OCI-LY3 (cell line): ENCODE measurements around the gene DTHD1.
A peak's percentile ranks its signal among the peaks of the same experiment; 100 is the strongest.

Source experiments
- H2AFZ ChIP-seq: fragments of 200-600, 300-600 bp; shearing (Covaris generic); 2 replicates; pipeline ENCODE4 v1.6.0; 2014; ENCODE audit warnings: antibody characterized with exemption, low read depth, low read length
- H3K27ac ChIP-seq: fragments of 200-600, 300-600 bp; sonication (generic); 2 replicates; pipeline ENCODE4 v1.5.1; 2014; ENCODE audit warnings: mild to moderate bottlenecking, low read length, moderate library complexity, mixed read lengths
- H3K27me3 ChIP-seq: fragments of 200-600, 300-600 bp; sonication (generic); 2 replicates; pipeline ENCODE4 v1.6.1; 2014; ENCODE audit warnings: low read depth, low read length, mixed read lengths
- H3K36me3 ChIP-seq: fragments of 200-600, 300-600 bp; sonication (generic); replicated peaks from 2 replicates; pipeline ENCODE3; 2014; ENCODE audit warnings: low read depth, low read length, mixed read lengths
- H3K4me1 ChIP-seq: fragments of 300-600, 200-600 bp; sonication (generic); 2 replicates; pipeline ENCODE4 v1.6.1; 2014; ENCODE audit warnings: low read length, mixed read lengths
- H3K4me2 ChIP-seq: fragments of 200-600, 300-600 bp; sonication (generic); 2 replicates; pipeline ENCODE4 v1.6.1; 2014; ENCODE audit warnings: low read length, mixed read lengths
- H3K4me3 ChIP-seq: fragments of 300-600, 200-600 bp; sonication (generic); 2 replicates; pipeline ENCODE4 v1.5.1; 2014; ENCODE audit warnings: antibody characterized with exemption, mild to moderate bottlenecking, low read length, moderate library complexity
- H3K79me2 ChIP-seq: fragments of 300-600, 200-600 bp; shearing (Covaris generic); 2 replicates; pipeline ENCODE4 v1.6.1; 2014; ENCODE audit warnings: mild to moderate bottlenecking, low read length, mixed read lengths
- H3K9ac ChIP-seq: fragments of 300-600, 200-600 bp; shearing (Covaris generic); 2 replicates; pipeline ENCODE4 v1.6.0; 2014; ENCODE audit warnings: mild to moderate bottlenecking, low read length, moderate library complexity
- H3K9me3 ChIP-seq: fragments of 200-600, 300-600 bp; shearing (Covaris generic); 2 replicates; pipeline ENCODE4 v1.6.1; 2014; ENCODE audit warnings: low read length, mixed read lengths; ENCODE audit not compliant: insufficient read depth
- H4K20me1 ChIP-seq: fragments of 200-600, 300-600 bp; sonication (generic); 2 replicates; pipeline ENCODE4 v1.6.1; 2016; ENCODE audit warnings: low read length, mixed read lengths; ENCODE audit not compliant: insufficient read depth
- EZH2phosphoT487 ChIP-seq: fragments of 200-600 bp; shearing (Covaris generic); IDR thresholded peaks from 2 replicates; pipeline ENCODE4 v1.6.1; 2018; ENCODE audit warnings: antibody characterized with exemption, mixed run types, low read depth
- TF ChIP-seq, protein P1 (sequence below): fragments of 200-600, 300-600 bp; sonication (generic); IDR thresholded peaks from 2 replicates; pipeline ENCODE4 v1.5.1; 2014; ENCODE audit warnings: antibody characterized with exemption, low read length, low read depth

Gene DTHD1

DNA sequence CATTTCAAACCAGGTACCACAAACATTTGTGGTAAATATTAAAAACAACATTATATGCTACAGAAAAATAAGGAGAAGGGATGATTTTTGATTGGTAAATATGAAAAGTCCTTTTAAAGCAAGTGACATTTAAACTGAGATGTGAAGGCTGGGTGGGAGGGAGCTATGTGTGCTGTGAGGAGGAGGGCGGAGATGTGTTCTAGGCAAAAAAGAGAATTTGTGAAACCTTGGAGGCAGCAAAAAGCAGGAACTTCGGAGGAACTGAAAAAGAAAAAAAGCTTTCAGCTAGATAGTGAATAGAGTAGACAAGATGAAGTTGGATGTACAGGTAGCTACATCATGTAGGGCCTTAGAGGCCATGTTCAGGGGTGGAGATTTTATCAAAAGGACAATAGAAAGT is 27.0 kb upstream of the DTHD1 start:
- H2AFZ ChIP-seq, result no peak overlapping the region
- TF ChIP-seq, protein P1, sequence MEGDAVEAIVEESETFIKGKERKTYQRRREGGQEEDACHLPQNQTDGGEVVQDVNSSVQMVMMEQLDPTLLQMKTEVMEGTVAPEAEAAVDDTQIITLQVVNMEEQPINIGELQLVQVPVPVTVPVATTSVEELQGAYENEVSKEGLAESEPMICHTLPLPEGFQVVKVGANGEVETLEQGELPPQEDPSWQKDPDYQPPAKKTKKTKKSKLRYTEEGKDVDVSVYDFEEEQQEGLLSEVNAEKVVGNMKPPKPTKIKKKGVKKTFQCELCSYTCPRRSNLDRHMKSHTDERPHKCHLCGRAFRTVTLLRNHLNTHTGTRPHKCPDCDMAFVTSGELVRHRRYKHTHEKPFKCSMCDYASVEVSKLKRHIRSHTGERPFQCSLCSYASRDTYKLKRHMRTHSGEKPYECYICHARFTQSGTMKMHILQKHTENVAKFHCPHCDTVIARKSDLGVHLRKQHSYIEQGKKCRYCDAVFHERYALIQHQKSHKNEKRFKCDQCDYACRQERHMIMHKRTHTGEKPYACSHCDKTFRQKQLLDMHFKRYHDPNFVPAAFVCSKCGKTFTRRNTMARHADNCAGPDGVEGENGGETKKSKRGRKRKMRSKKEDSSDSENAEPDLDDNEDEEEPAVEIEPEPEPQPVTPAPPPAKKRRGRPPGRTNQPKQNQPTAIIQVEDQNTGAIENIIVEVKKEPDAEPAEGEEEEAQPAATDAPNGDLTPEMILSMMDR, result no peak
- no peak for TF ChIP-seq EZH2phosphoT487
- no peaks in the 10 kb centered on the region for H3K27me3 ChIP-seq
- H3K27ac ChIP-seq, result peak overlapping the region; percentile 97
- H3K79me2 ChIP-seq, result no peaks in the 10 kb centered on the region
- H3K4me3 ChIP-seq, result no peak overlapping the region
- no peaks in the 10 kb centered on the region for H4K20me1 ChIP-seq
- H3K4me1 ChIP-seq, result peaks cover 60% of the 10 kb centered on the region
- peak overlapping the region; percentile 78 for H3K4me2 ChIP-seq
- no peaks in the 10 kb centered on the region for H3K9me3 ChIP-seq
- H3K36me3 ChIP-seq, result no peaks in the 10 kb centered on the region
- peak overlapping the region; percentile 76; the same call in 1 of the 2 replicates for H3K9ac ChIP-seq

DNA sequence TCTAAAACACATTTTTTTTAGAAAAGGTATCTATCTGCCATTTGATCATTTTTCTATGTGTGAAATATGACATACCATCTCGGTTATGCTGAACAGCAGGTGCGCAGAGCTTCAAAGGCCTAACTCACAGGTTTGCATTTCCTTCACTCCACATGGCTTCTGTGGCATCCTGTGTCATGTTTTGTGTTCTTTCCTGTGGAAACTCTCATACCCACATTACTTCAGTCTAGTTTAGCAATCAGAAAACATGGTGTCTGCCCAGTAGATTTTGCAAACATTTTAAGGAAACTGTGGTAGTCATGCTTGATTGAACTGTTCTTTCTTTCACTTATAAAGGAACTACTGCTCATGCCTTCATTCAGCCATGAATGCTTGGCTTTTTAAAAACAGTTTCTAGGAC is 25.8 kb upstream of the DTHD1 start:
- no peaks in the 10 kb centered on the region for H4K20me1 ChIP-seq
- H3K27ac ChIP-seq, result peak overlapping the region; percentile 97
- peak overlapping the region; percentile 69 for H3K4me3 ChIP-seq
- H3K4me1 ChIP-seq, result peaks cover 51% of the 10 kb centered on the region
- H3K79me2 ChIP-seq, result no peaks in the 10 kb centered on the region
- no peak for TF ChIP-seq EZH2phosphoT487
- TF ChIP-seq, protein P1, result no peak
- no peaks in the 10 kb centered on the region for H3K36me3 ChIP-seq
- no peaks in the 10 kb centered on the region for H3K27me3 ChIP-seq
- peak overlapping the region; percentile 76 for H3K9ac ChIP-seq
- no peaks in the 10 kb centered on the region for H3K9me3 ChIP-seq
- peak overlapping the region; percentile 78 for H3K4me2 ChIP-seq
- H2AFZ ChIP-seq, result peak overlapping the region; percentile 29; the same call in 1 of the 2 replicates

DNA sequence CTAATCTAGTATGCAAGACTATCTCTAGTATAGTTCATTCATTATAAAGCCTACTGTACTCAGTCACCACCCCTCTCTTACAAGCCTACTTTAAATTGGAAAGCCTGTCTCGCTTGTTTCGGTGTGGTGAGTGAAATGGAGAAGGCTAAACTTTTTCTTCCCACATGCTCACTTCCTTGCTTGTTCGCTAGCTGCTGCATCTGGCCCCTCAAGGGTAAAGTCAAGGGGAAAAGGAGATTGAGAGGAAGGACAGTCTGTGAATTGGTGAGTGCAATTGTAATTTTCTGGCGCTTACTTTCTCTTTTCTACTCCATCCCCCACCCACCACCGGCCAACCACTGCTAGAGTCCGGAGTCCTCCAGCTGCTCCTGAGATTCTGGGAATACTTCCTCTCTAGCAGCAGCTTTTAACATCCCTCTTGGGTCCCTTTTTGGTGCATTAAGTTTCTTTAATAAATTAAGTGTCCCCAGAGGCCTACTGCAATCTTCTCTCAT is 25.0 kb upstream of the DTHD1 start:
- H3K4me3 ChIP-seq, result peak overlapping the region; percentile 69
- H3K4me1 ChIP-seq, result peaks cover 44% of the 10 kb centered on the region
- no peaks in the 10 kb centered on the region for H3K79me2 ChIP-seq
- H3K27ac ChIP-seq, result peak overlapping the region; percentile 97
- H3K9ac ChIP-seq, result peak overlapping the region; percentile 76
- H3K36me3 ChIP-seq, result no peaks in the 10 kb centered on the region
- no peaks in the 10 kb centered on the region for H3K27me3 ChIP-seq
- H2AFZ ChIP-seq, result peak overlapping the region; percentile 40
- no peak for TF ChIP-seq EZH2phosphoT487
- TF ChIP-seq, protein P1, result no peak
- H4K20me1 ChIP-seq, result no peaks in the 10 kb centered on the region
- peak overlapping the region; percentile 78 for H3K4me2 ChIP-seq
- H3K9me3 ChIP-seq, result no peaks in the 10 kb centered on the region

DNA sequence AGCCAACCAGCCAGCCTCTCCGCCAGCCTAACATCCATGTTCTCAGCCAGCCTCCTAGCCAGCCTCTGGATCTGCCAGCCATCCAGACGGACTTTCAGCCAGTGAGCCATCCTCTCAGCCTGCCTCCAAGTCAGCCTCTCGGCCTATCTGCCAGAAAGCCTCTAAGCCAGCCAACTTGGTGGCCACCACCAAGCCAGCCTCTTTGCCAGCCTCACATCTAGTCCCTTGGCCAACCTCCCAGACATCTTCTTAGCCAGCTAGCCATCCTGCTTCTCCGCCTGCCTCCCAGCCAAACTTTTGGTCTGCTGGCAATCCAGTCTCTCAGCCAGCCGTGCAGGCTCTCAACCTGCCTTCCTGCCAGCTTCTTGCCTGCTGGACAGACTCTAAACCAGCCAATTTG is 20.7 kb upstream of the DTHD1 start:
- TF ChIP-seq, protein P1, result no peak
- no peak for TF ChIP-seq EZH2phosphoT487
- Histone ChIP-seq H3K36me3 (no peaks in the 10 kb centered on the region), H3K9ac (no peak overlapping the region), H3K4me3 (no peak overlapping the region), H3K4me2 (no peak overlapping the region), H3K4me1 (peaks cover 19% of the 10 kb centered on the region), H4K20me1 (no peaks in the 10 kb centered on the region), H3K27me3 (no peaks in the 10 kb centered on the region), H3K27ac (no peak overlapping the region), H3K9me3 (no peaks in the 10 kb centered on the region), H3K79me2 (no peaks in the 10 kb centered on the region), H2AFZ (no peak overlapping the region)
